ENCODE measurements around the gene ATG10. TPM values are rescaled to one million over a fixed set of nuclear protein-coding genes. Genes with fewer than 3 reads are reported as not detected.

The ATG10 gene
- total RNA-seq, 1 experiment from 2014 or later: 10.0 TPM

- CTCF ChIA-PET: no interaction called here
- intact Hi-C loops (cut with micrococcal nuclease; ENCODE audit: unreplicated experiment): no loop called here
- no peaks in the 10 kb centered on the region for H3K27me3 Mint-ChIP-seq (ENCODE audit: unreplicated experiment)
- BruUV-seq (replicated peaks): no TSS peak
- no peak for DNase-seq
- H3K4me3 Mint-ChIP-seq (ENCODE audit: low read depth, unreplicated experiment): no peak overlapping the region
- H3K36me3 Mint-ChIP-seq (ENCODE audit: insufficient read depth, unreplicated experiment): no peaks in the 10 kb centered on the region
- H3K27ac Mint-ChIP-seq (ENCODE audit: unreplicated experiment): no peak overlapping the region
- no peaks in the 10 kb centered on the region for H3K9me3 Mint-ChIP-seq (ENCODE audit: low read depth, unreplicated experiment)
- no peaks in the 10 kb centered on the region for H3K4me1 Mint-ChIP-seq (ENCODE audit: low read depth, unreplicated experiment)
- TF ChIP-seq, protein P1, sequence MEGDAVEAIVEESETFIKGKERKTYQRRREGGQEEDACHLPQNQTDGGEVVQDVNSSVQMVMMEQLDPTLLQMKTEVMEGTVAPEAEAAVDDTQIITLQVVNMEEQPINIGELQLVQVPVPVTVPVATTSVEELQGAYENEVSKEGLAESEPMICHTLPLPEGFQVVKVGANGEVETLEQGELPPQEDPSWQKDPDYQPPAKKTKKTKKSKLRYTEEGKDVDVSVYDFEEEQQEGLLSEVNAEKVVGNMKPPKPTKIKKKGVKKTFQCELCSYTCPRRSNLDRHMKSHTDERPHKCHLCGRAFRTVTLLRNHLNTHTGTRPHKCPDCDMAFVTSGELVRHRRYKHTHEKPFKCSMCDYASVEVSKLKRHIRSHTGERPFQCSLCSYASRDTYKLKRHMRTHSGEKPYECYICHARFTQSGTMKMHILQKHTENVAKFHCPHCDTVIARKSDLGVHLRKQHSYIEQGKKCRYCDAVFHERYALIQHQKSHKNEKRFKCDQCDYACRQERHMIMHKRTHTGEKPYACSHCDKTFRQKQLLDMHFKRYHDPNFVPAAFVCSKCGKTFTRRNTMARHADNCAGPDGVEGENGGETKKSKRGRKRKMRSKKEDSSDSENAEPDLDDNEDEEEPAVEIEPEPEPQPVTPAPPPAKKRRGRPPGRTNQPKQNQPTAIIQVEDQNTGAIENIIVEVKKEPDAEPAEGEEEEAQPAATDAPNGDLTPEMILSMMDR (IDR thresholded peaks at IDR 0.05; ENCODE audit: unreplicated experiment): no peak
Observed at GRCh38 chr5:82296929-82297328, 325.1 kb downstream of the ATG10 start.

GRCh38 chr5:82297711-82298110 lies 325.9 kb downstream of the ATG10 start:
- no peaks in the 10 kb centered on the region for H3K27me3 Mint-ChIP-seq (ENCODE audit: unreplicated experiment)

DNA sequence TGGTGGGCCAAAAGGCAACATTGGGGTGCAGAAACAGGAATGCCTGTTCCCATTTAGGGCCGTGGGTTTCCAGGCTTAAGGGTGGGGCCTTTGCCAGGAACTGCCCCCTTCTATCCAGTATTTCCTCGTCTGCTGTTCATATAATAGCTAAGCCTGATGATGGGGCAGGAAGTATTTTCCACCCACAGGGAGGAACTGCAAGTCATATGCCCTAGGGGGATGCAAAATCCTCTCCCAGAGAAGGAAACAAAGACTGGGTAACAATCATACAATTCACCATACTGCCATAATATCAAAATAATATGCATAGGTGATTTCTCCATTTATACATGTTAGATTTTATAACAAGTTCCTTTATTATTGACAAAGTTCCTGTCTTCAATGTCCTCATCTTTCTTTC lies 326.8 kb downstream of the ATG10 start:
- H3K27ac Mint-ChIP-seq (ENCODE audit: unreplicated experiment): no peak overlapping the region
- no peaks in the 10 kb centered on the region for H3K36me3 Mint-ChIP-seq (ENCODE audit: insufficient read depth, unreplicated experiment)
- H3K27me3 Mint-ChIP-seq (ENCODE audit: unreplicated experiment): no peaks in the 10 kb centered on the region
- CTCF ChIA-PET: interaction anchor here (0.6 kb wide), 2 partner anchors 47 to 412 kb away, joined by 3 read pairs; no protein-coding TSS in a partner anchor
- intact Hi-C loops (cut with micrococcal nuclease; ENCODE audit: unreplicated experiment): no loop called here
- no peak for DNase-seq
- no peak overlapping the region for H3K4me3 Mint-ChIP-seq (ENCODE audit: low read depth, unreplicated experiment)
- H3K4me1 Mint-ChIP-seq (ENCODE audit: low read depth, unreplicated experiment): no peaks in the 10 kb centered on the region
- H3K9me3 Mint-ChIP-seq (ENCODE audit: low read depth, unreplicated experiment): no peaks in the 10 kb centered on the region
- BruUV-seq (replicated peaks): no TSS peak
- TF ChIP-seq, protein P1 (IDR thresholded peaks at IDR 0.05; ENCODE audit: unreplicated experiment): no peak

More at GRCh38 chr5:82297711-82298110, 325.9 kb downstream of the ATG10 start:
- intact Hi-C loops (cut with micrococcal nuclease; ENCODE audit: unreplicated experiment): no loop called here
- DNase-seq: no peak
- no TSS peak for BruUV-seq (replicated peaks)
- TF ChIP-seq, protein P1 (IDR thresholded peaks at IDR 0.05; ENCODE audit: unreplicated experiment): no peak
- no peaks in the 10 kb centered on the region for H3K9me3 Mint-ChIP-seq (ENCODE audit: low read depth, unreplicated experiment)
- no peaks in the 10 kb centered on the region for H3K36me3 Mint-ChIP-seq (ENCODE audit: insufficient read depth, unreplicated experiment)
- CTCF ChIA-PET: no interaction called here
- no peak overlapping the region for H3K4me3 Mint-ChIP-seq (ENCODE audit: low read depth, unreplicated experiment)
- no peak overlapping the region for H3K27ac Mint-ChIP-seq (ENCODE audit: unreplicated experiment)
- H3K4me1 Mint-ChIP-seq (ENCODE audit: low read depth, unreplicated experiment): no peaks in the 10 kb centered on the region

DNA sequence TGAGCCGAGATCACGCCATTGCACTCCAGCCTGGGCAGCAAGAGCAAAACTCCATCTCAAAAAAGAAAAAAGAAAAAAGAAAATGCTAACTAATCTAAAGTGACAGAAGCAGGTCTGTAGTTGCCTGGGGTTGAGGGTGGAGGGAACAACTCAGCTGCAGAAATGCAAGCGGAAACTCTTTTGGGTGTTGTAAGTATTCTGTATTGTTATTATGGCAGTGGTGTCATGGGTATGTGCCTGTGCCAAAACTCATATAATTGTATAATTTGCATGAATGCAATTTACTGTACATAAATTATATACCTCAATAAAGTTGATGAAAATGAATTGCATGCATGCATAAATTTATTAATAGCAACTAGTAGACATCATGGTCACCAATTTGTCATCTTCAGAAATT lies 329.4 kb downstream of the ATG10 start:
- no TSS peak for BruUV-seq (replicated peaks)
- Mint-ChIP-seq H3K4me1 (ENCODE audit: low read depth, unreplicated experiment) (no peaks in the 10 kb centered on the region), H3K27ac (ENCODE audit: unreplicated experiment) (no peak overlapping the region), H3K4me3 (ENCODE audit: low read depth, unreplicated experiment) (no peak overlapping the region), H3K36me3 (ENCODE audit: insufficient read depth, unreplicated experiment) (no peaks in the 10 kb centered on the region), H3K9me3 (ENCODE audit: low read depth, unreplicated experiment) (no peaks in the 10 kb centered on the region), H3K27me3 (ENCODE audit: unreplicated experiment) (no peaks in the 10 kb centered on the region)
- CTCF ChIA-PET: interaction anchor here (0.6 kb wide), 1 partner anchor 23 kb away, joined by 3 read pairs; no protein-coding TSS in a partner anchor
- TF ChIP-seq, protein P1 (IDR thresholded peaks at IDR 0.05; ENCODE audit: unreplicated experiment): no peak
- no peak for DNase-seq
- intact Hi-C loops (cut with micrococcal nuclease; ENCODE audit: unreplicated experiment): no loop called here

Other genes with a start within 250 kb of the ATG10 start
- 15.5 and 18.9 TPM in 2 replicates for gene SSBP2, start 220.9 kb upstream of the ATG10 start, total RNA-seq (2022)